SH-SY5Y (cell line): ENCODE data around the gene APBA1.

Experiments used
- GATA2 ChIP-seq: IDR thresholded peaks from 2 replicates; pipeline ENCODE4 v1.6.1; 2011; ENCODE audit warnings: mild to moderate bottlenecking, low read depth, low read length
- GATA3 ChIP-seq: IDR thresholded peaks from 2 replicates; pipeline ENCODE4 v1.6.1; 2011; ENCODE audit warnings: low read depth, mild to moderate bottlenecking, low read length, moderate library complexity

DNA sequence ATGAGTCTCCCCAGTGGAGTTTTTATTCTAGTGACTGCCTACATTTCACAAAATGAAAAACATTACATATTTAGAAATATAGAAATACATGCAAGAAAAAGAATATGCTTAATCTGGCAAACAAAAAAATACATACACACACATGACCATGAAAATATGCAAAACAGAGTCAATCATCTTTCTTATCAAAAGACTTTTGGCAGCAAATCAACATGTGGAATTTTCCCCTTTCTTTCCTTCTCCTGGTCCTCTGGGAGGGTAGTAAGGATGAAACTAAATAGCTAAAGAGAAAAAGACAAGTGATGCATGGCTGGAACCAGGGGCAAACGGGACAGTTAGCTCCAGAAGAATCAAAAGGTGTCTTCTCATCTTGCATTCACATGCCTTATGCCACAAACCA, 69.4 kb downstream of the APBA1 start:
- TF ChIP-seq GATA3: no peak
- TF ChIP-seq GATA2: no peak
